K562 (cell line): ENCODE results near the gene HOMEZ. TPM values are rescaled to one million over a fixed set of nuclear protein-coding genes. Genes with fewer than 3 reads are reported as not detected.

Experiments
- ATAC-seq: fragments of 200-7000 bp; cut with Tn5 transposase; 3 replicates; pipeline ENCODE4 v1.9.1; 2020; ENCODE audit warnings: moderate library complexity
- BruUV-seq: library from RNA; stranded (reverse); fragments of 400-500 nt; replicated peaks from 2 replicates; lab custom pipeline; 2021; lab: Mats Ljungman, UMichigan
- CTCF ChIA-PET: fragments of 300-600 bp; formaldehyde crosslinking; extraction: SDS; loops from one replicate; lab custom pipeline; 2021; ENCODE audit warnings: low intra/inter-chr PET ratio; lab: Yijun Ruan, JAX
- POLR2A ChIA-PET: fragments of 300-600, 350-650 bp; sonication (Branson Sonifier 250); formaldehyde crosslinking; extraction: SDS; loops from one replicate; lab custom pipeline; 2021; ENCODE audit warnings: antibody characterized with exemption, inconsistent platforms; lab: Yijun Ruan, JAX
- DNase-seq, 4 experiments: peaks; one replicate each; pipeline versions ENCODE4 v3.0.0 to v3.0.0-alpha.2; 2011 to 2018; ENCODE audit warnings: low spot score in 3 of 4, mixed read lengths in 3 of 4; ENCODE audit errors: extremely low read depth in 1 of 4
- FAIRE-seq: peaks from 2 replicates; lab custom pipeline; 2011; peaks lifted over from hg19 to GRCh38; lab: Jason Lieb, UNC
- H2AFZ ChIP-seq: 2 replicates; pipeline ENCODE4 v1.6.0; 2011; ENCODE audit warnings: low read depth, low read length, control low read depth, inconsistent platforms
- H3K27ac ChIP-seq: fragments of 200-600 bp; 3 replicates; pipeline ENCODE4 v1.8.0; 2011; ENCODE audit warnings: low read depth, mild to moderate bottlenecking, control low read depth, inconsistent platforms, low read length, moderate library complexity, mixed read lengths; ENCODE audit errors: extremely low read depth
- H3K27me3 ChIP-seq, 2 experiments: fragments of 300-600 bp in 1 of 2; 2 replicates in 1 of 2; 3 replicates in 1 of 2; pipeline versions ENCODE4 v1.6.0 to v1.8.0; 2011; ENCODE audit warnings: inconsistent platforms in 2 of 2, low read length in 2 of 2, mild to moderate bottlenecking in 1 of 2, mixed read lengths in 1 of 2, moderate library complexity in 1 of 2; ENCODE audit not compliant: control insufficient read depth in 2 of 2, insufficient read depth in 2 of 2
- H3K36me3 ChIP-seq: fragments of 300-600 bp; 3 replicates; pipeline ENCODE4 v1.8.0; 2011; ENCODE audit warnings: mild to moderate bottlenecking, low read length, inconsistent platforms; ENCODE audit not compliant: control insufficient read depth, insufficient read depth
- H3K4me1 ChIP-seq, 2 experiments: fragments of 200-600 bp in 1 of 2; replicated peaks in 1 of 2; 2 replicates in 1 of 2; 3 replicates in 1 of 2; pipeline versions ENCODE4 v1.5.1 to v1.8.0; 2011; ENCODE audit warnings: inconsistent platforms in 2 of 2, low read length in 2 of 2, mild to moderate bottlenecking in 1 of 2, mixed read lengths in 1 of 2, moderate library complexity in 1 of 2; ENCODE audit not compliant: control insufficient read depth in 2 of 2, insufficient read depth in 2 of 2
- H3K4me2 ChIP-seq: 2 replicates; pipeline ENCODE4 v1.6.1; 2011; ENCODE audit warnings: low read length, control low read depth, inconsistent platforms, mixed read lengths; ENCODE audit not compliant: insufficient read depth
- H3K4me3 ChIP-seq: fragments of 200-600 bp; sonication (generic), shearing (Covaris generic); 2 replicates; pipeline ENCODE4 v1.5.1; 2016; ENCODE audit warnings: control low read depth, inconsistent platforms
- H3K79me2 ChIP-seq: fragments of 200-600 bp; 3 replicates; pipeline ENCODE4 v1.8.0; 2011; ENCODE audit warnings: low read length, inconsistent platforms; ENCODE audit not compliant: control insufficient read depth, insufficient read depth
- H3K9ac ChIP-seq, 2 experiments: 2 replicates each; pipeline versions ENCODE4 v1.6.0 to v1.6.1; 2011; ENCODE audit warnings: low read depth in 2 of 2, low read length in 2 of 2, control low read depth in 1 of 2, inconsistent platforms in 1 of 2, mild to moderate bottlenecking in 1 of 2, mixed read lengths in 1 of 2; ENCODE audit not compliant: insufficient read depth in 1 of 2
- H3K9me1 ChIP-seq: one replicate; pipeline ENCODE4 v1.6.0; 2011; ENCODE audit warnings: inconsistent platforms, mild to moderate bottlenecking, low read length, moderate library complexity; ENCODE audit not compliant: control insufficient read depth, insufficient read depth
- H3K9me3 ChIP-seq: replicated peaks from 2 replicates; pipeline ENCODE4 v1.5.1; 2011; ENCODE audit warnings: low read depth, low read length, inconsistent platforms; ENCODE audit not compliant: control insufficient read depth, insufficient read depth
- H4K20me1 ChIP-seq: replicated peaks from 2 replicates; pipeline ENCODE4 v1.6.1; 2011; ENCODE audit warnings: low read length, inconsistent platforms, mixed read lengths; ENCODE audit not compliant: control insufficient read depth, insufficient read depth
- CEBPG ChIP-seq, 3 experiments: fragments of 200-800 bp in 1 of 3; sonication (Bioruptor generic) in 1 of 3; sonication (generic) in 1 of 3; formaldehyde crosslinking in 1 of 3; IDR thresholded peaks in 2 of 3; conservative IDR thresholded peaks in 1 of 3; 2 replicates each; pipeline versions ENCODE4 v1.6.1 to v1.8.0; 2016 to 2022; ENCODE audit warnings: missing compliant biosample characterization in 2 of 3, missing genetic modification characterization in 2 of 3, mild to moderate bottlenecking in 1 of 3, missing genetic modification reagents in 1 of 3
- CREB5 ChIP-seq: fragments of 250-450 bp; sonication (Bioruptor Pico); IDR thresholded peaks from 2 replicates; pipeline ENCODE4 v1.5.0; 2020; ENCODE audit warnings: mild to moderate bottlenecking
- ELF2 ChIP-seq: fragments of 250-450 bp; sonication (Bioruptor Pico); IDR thresholded peaks from 2 replicates; pipeline ENCODE4 v1.5.0; 2021; ENCODE audit warnings: mild to moderate bottlenecking
- MAX ChIP-seq: sonication (generic); formaldehyde crosslinking; IDR thresholded peaks from 2 replicates; pipeline ENCODE4 v1.9.0; 2022; ENCODE audit warnings: mild to moderate bottlenecking, missing genetic modification reagents
- MYC ChIP-seq, 2 experiments: fragments of 250-450 bp in 1 of 2; sonication (Bioruptor Pico) in 1 of 2; IDR thresholded peaks; 2 replicates each; pipeline versions ENCODE4 v1.5.1 to v1.6.1; 2012 to 2021; ENCODE audit warnings: low read depth in 2 of 2, borderline replicate concordance in 1 of 2, improper control_type of control experiment in 1 of 2, low read length in 1 of 2, mild to moderate bottlenecking in 1 of 2, moderate library complexity in 1 of 2
- PBX2 ChIP-seq, 2 experiments: IDR thresholded peaks in 1 of 2; conservative IDR thresholded peaks in 1 of 2; 2 replicates each; pipeline ENCODE4 v1.6.1; 2016; ENCODE audit warnings: low read depth in 2 of 2, mild to moderate bottlenecking in 1 of 2, missing compliant biosample characterization in 1 of 2, missing genetic modification characterization in 1 of 2, moderate library complexity in 1 of 2
- RCOR1 ChIP-seq, 2 experiments: IDR thresholded peaks; 2 replicates each; pipeline ENCODE4 v1.6.1; 2012; ENCODE audit warnings: low read depth in 2 of 2, low read length in 2 of 2, borderline replicate concordance in 1 of 2, improper control_type of control experiment in 1 of 2
- SIN3A ChIP-seq, 2 experiments: fragments of 150-350 bp in 1 of 2; IDR thresholded peaks; 2 replicates each; pipeline ENCODE4 v1.6.1; 2011 to 2016; ENCODE audit warnings: borderline replicate concordance in 2 of 2, low read depth in 2 of 2, low read length in 2 of 2, mild to moderate bottlenecking in 2 of 2, moderate library complexity in 2 of 2; ENCODE audit not compliant: control insufficient read depth in 1 of 2
- USF2 ChIP-seq: sonication (generic); formaldehyde crosslinking; IDR thresholded peaks from 2 replicates; pipeline ENCODE4 v1.5.0; 2020; ENCODE audit warnings: missing genetic modification reagents
- ZNF511 ChIP-seq: sonication (generic); formaldehyde crosslinking; IDR thresholded peaks from 2 replicates; pipeline ENCODE4 v1.8.0; 2022; ENCODE audit warnings: mild to moderate bottlenecking, missing genetic modification reagents
- WGBS: fragments of 100-300 bp; shearing (Covaris generic); methylation state at CpG from one replicate; pipeline ENCODE4 v1.1.6; 2016; ENCODE audit warnings: low coverage, mixed read lengths; ENCODE audit not compliant: insufficient coverage; ENCODE audit errors: missing lambda C conversion rate; 5-methylcytosine and 5-hydroxymethylcytosine counted together
- in situ Hi-C: fragments of 300-500 bp; cut with MboI; formaldehyde crosslinking; loops from 4 replicates; pipeline ENCODE4 v1.15.0; 2018; ENCODE audit warnings: inconsistent platforms, mixed read lengths
- intact Hi-C: fragments of 100-400 bp; cut with micrococcal nuclease; formaldehyde crosslinking; loops from 2 replicates; pipeline ENCODE4 v1.14.2; 2022
- polyA plus RNA-seq, 8 experiments: library from polyadenylated mRNA; depleted of rRNA in 4 of 8; stranded (reverse) in 5 of 8; unstranded in 3 of 8; fragments of >200 nt; fragmentation: Nextera tagmentation in 2 of 8; fragmentation: Illumina TruSeq in 1 of 8; extraction: Ambion mirVana in 2 of 8; extraction: Trizol in 1 of 8; gene quantifications; 2 replicates each; pipeline versions ENCODE4 v1.2.1 to v1.2.3, GENCODE V29; 2011 to 2014; ENCODE audit warnings: inconsistent platforms in 1 of 8, missing spikeins in 1 of 8
- total RNA-seq, 7 experiments: library from RNA; depleted of rRNA in 6 of 7; stranded (reverse); fragments of >200 nt in 6 of 7; fragmentation: Illumina TruSeq in 2 of 7; extraction: Trizol in 2 of 7; gene quantifications; 2 replicates each; pipeline versions ENCODE4 v1.2.1 to v1.2.3, GENCODE V29; 2011 to 2021; ENCODE audit warnings: low replicate concordance in 1 of 7

Gene HOMEZ
- total and polyA plus RNA-seq, 9 of the 15 experiments (the other 6 are each of a cell fraction or from before 2014, with no cell fraction given), result 3.0 to 30.2 (median 16.9) TPM

GRCh38 chr14:23319746-23320583 lies 34.0 kb upstream of the HOMEZ start:
- Histone ChIP-seq H3K9ac (peak overlapping the region; percentile 80 to 88; a peak in 3 of 4 replicates), H3K36me3 (peaks cover 49% of the 10 kb centered on the region; the same call in 2 of the 3 replicates), H3K27me3 (no peaks in the 10 kb centered on the region), H3K4me1 (peaks cover 11 to 17% of the 10 kb centered on the region in 2 experiments; a peak in 4 of 5 replicates), H3K27ac (peak overlapping the region; percentile 97), H4K20me1 (no peaks in the 10 kb centered on the region; the same call in 1 of the 2 replicates), H2AFZ (peak overlapping the region; percentile 95), H3K9me3 (no peaks in the 10 kb centered on the region), H3K9me1 (no peaks in the 10 kb centered on the region), H3K79me2 (peaks cover 34% of the 10 kb centered on the region), H3K4me3 (peak overlapping the region; percentile 90), H3K4me2 (peak overlapping the region; percentile 99)
- ATAC-seq, result no peak
- CTCF ChIA-PET, result interaction anchor here (0.6 kb wide), 1 partner anchor 200 kb away, joined by 3 read pairs; no protein-coding TSS in a partner anchor
- intact Hi-C loops, result loop anchor here (2.0 to 10.0 kb wide), 3 partner anchors 13 to 235 kb away; partner anchors contain the start of genes BCL2L2, THTPA and ZFHX2
- in situ Hi-C loops, result no loop called here
- 78% methylated on average over 17 of the region's 17 CpGs for WGBS
- no peak for FAIRE-seq
- DNase-seq, result no peak
- POLR2A ChIA-PET, result interaction anchor here (0.6 to 3.9 kb wide), 11 partner anchors 9 to 224 kb away, joined by 3 to 30 read pairs (median 5); partner anchors contain the start of genes BCL2L2, C14orf119 and PPP1R3E
- no TSS peak for BruUV-seq
- TF ChIP-seq MYC (IDR thresholded peaks at IDR 0.05; ENCODE audit: low read depth, low read length), result no peak
- TF ChIP-seq MYC (CRISPR knock-in tag; IDR thresholded peaks at IDR 0.05; ENCODE audit: borderline replicate concordance, low read depth), result peak; percentile 64; the same call in 1 of the 2 replicates
- TF ChIP-seq CEBPG (CRISPR knock-in tag; IDR thresholded peaks at IDR 0.05), result peak; percentile 6; the same call in 1 of the 2 replicates
- TF ChIP-seq CEBPG (tag; conservative IDR thresholded peaks at IDR 0.05 in 1 of 2, IDR thresholded peaks at IDR 0.05 in 1 of 2), result no peak
- no peak for TF ChIP-seq RCOR1 (IDR thresholded peaks at IDR 0.05; ENCODE audit: borderline replicate concordance in 1 of 2, low read depth in 2 of 2, low read length in 2 of 2)
- TF ChIP-seq MAX (CRISPR knock-in tag), result peak; percentile 30; the same call in 1 of the 2 replicates
- TF ChIP-seq USF2 (CRISPR knock-in tag), result no peak
- TF ChIP-seq PBX2 (CRISPR knock-in tag; IDR thresholded peaks at IDR 0.05; ENCODE audit: low read depth), result no peak
- TF ChIP-seq PBX2 (tag; conservative IDR thresholded peaks at IDR 0.05; ENCODE audit: low read depth), result 0 out of 2 replicates have a peak, but pooled peaks have one; percentile 6
- 0 out of 2 replicates have a peak, but pooled peaks have one; percentile 16 for TF ChIP-seq ELF2
- TF ChIP-seq SIN3A (IDR thresholded peaks at IDR 0.05; ENCODE audit: borderline replicate concordance in 2 of 2, control insufficient read depth in 1 of 2, low read depth in 2 of 2, low read length in 2 of 2), result no peak; a peak in 1 of 4 replicates
- TF ChIP-seq CREB5 (CRISPR knock-in tag), result no peak
- TF ChIP-seq ZNF511 (CRISPR knock-in tag), result no peak
